GM19025 (cell line): ENCODE data around the gene OR11L1.

Experiments used
- ATAC-seq: cut with Tn5 transposase; IDR thresholded peaks from one replicate; pipeline ENCODE4 v1.9.1; 2021; ENCODE audit warnings: mild to moderate bottlenecking, low read depth, moderate library complexity; ENCODE audit not compliant: unreplicated experiment

The OR11L1 gene

GRCh38 chr1:247841796-247842195, at the start of gene OR11L1:
TSS of gene OR11L1 (minus strand) at chr1:247841896. CDS start at chr1:247841896, 0 bp downstream.
- ATAC-seq: no peak

- no peak for ATAC-seq
These were observed 43.2 kb upstream of the OR11L1 start for GRCh38 chr1:247884797-247885413.

- no peak for ATAC-seq
These were observed 41.6 kb upstream of the OR11L1 start for GRCh38 chr1:247883346-247883745.

GRCh38 chr1:247865416-247865815, 23.7 kb upstream of the OR11L1 start:
- no peak for ATAC-seq

- no peak for ATAC-seq
These were observed 22.9 kb upstream of the OR11L1 start for GRCh38 chr1:247864644-247865043.

GRCh38 chr1:247862756-247863155, 21.1 kb upstream of the OR11L1 start:
- ATAC-seq: no peak

- ATAC-seq: no peak
These were observed 16.4 kb upstream of the OR11L1 start for GRCh38 chr1:247857985-247858619.

GRCh38 chr1:247857069-247857984, 15.6 kb upstream of the OR11L1 start, which contains the start of gene TRIM58:
TSS of gene TRIM58 (plus strand) at chr1:247857187. CDS start at chr1:247857247, 60 bp downstream.
- ATAC-seq: no peak

GRCh38 chr1:247855911-247856310, 14.2 kb upstream of the OR11L1 start:
- ATAC-seq: no peak

- ATAC-seq: no peak
These were observed 13.3 kb upstream of the OR11L1 start for GRCh38 chr1:247854899-247855545.

- no peak for ATAC-seq
These were observed 7.9 kb upstream of the OR11L1 start for GRCh38 chr1:247849616-247850015.

- ATAC-seq: no peak
These were observed 6.7 kb upstream of the OR11L1 start for GRCh38 chr1:247848346-247848745.

GRCh38 chr1:247845693-247846017, 4.0 kb upstream of the OR11L1 start:
- ATAC-seq: no peak

GRCh38 chr1:247845011-247845692, 3.5 kb upstream of the OR11L1 start:
- ATAC-seq: no peak

- no peak for ATAC-seq
These were observed 1.7 kb upstream of the OR11L1 start for GRCh38 chr1:247843411-247843810.

GRCh38 chr1:247840818-247841217, 878 bp downstream of the OR11L1 start:
- no peak for ATAC-seq

GRCh38 chr1:247833601-247834000, 8.1 kb downstream of the OR11L1 start:
- ATAC-seq: no peak

GRCh38 chr1:247829656-247830055, 12.0 kb downstream of the OR11L1 start:
- ATAC-seq: no peak

- ATAC-seq: no peak
These were observed 16.3 kb downstream of the OR11L1 start for GRCh38 chr1:247825362-247825761.

GRCh38 chr1:247824023-247824422, 17.7 kb downstream of the OR11L1 start, which contains the start of gene OR14A16:
TSS of gene OR14A16 (minus strand) at chr1:247824119. CDS start at chr1:247815729, 8,390 bp downstream.
- no peak for ATAC-seq
